NCI-H1930 (cell line): ENCODE results near the gene SLC26A5.
"Not testable (repeated sequence)": the region's sequence is repeated elsewhere in the genome, so short reads cannot be mapped to it uniquely, and the experiment has no call there.

Experiments used
- DNase-seq, 2 experiments: peaks; one replicate each; lab custom pipeline; 2025; lab: John Stamatoyannopoulos, UW

The SLC26A5 gene

GRCh38 chr7:103405789-103406613 lies 40.0 kb downstream of the SLC26A5 start:
- not testable (repeated sequence) for DNase-seq

GRCh38 chr7:103399687-103400086 lies 46.3 kb downstream of the SLC26A5 start:
- not testable (repeated sequence) for DNase-seq

GRCh38 chr7:103398483-103399127 lies 47.4 kb downstream of the SLC26A5 start:
- DNase-seq, result no peak

- DNase-seq, result no peak
Observed at GRCh38 chr7:103396471-103396870, 49.5 kb downstream of the SLC26A5 start.

- DNase-seq, result no peak
Observed at GRCh38 chr7:103395071-103395470, 50.9 kb downstream of the SLC26A5 start.

- no peak for DNase-seq
Observed at GRCh38 chr7:103394566-103394965, 51.4 kb downstream of the SLC26A5 start.

GRCh38 chr7:103391976-103392375 lies 54.0 kb downstream of the SLC26A5 start:
- no peak for DNase-seq

GRCh38 chr7:103391150-103391549 lies 54.9 kb downstream of the SLC26A5 start:
- no peak for DNase-seq

GRCh38 chr7:103389263-103389662 lies 56.7 kb downstream of the SLC26A5 start:
- no peak for DNase-seq

GRCh38 chr7:103388469-103389140 lies 57.4 kb downstream of the SLC26A5 start:
- DNase-seq, result no peak

GRCh38 chr7:103387242-103387641 lies 58.8 kb downstream of the SLC26A5 start:
- no peak for DNase-seq

- no peak for DNase-seq
Observed at GRCh38 chr7:103382032-103382402, 64.0 kb downstream of the SLC26A5 start.

- DNase-seq, result no peak
Observed at GRCh38 chr7:103381280-103382031, 64.6 kb downstream of the SLC26A5 start.

GRCh38 chr7:103380395-103381191 lies 65.4 kb downstream of the SLC26A5 start:
- DNase-seq, result no peak

GRCh38 chr7:103379270-103379975 lies 66.6 kb downstream of the SLC26A5 start:
- DNase-seq, result no peak

GRCh38 chr7:103373866-103374643 lies 72.0 kb downstream of the SLC26A5 start:
- DNase-seq, result no peak

GRCh38 chr7:103369432-103369831 lies 76.6 kb downstream of the SLC26A5 start:
- DNase-seq, result no peak

GRCh38 chr7:103349805-103350204 lies 96.2 kb downstream of the SLC26A5 start:
- no peak for DNase-seq

- no peak for DNase-seq
Observed at GRCh38 chr7:103348959-103349358, 97.0 kb downstream of the SLC26A5 start.

- no peak for DNase-seq
Observed at GRCh38 chr7:103348452-103348851, 97.6 kb downstream of the SLC26A5 start.
